Caco-2 (cell line): ENCODE results near the gene BTLA. TPM values are rescaled to one million over a fixed set of nuclear protein-coding genes. Genes with fewer than 3 reads are reported as not detected.
"Not testable (repeated sequence)": the region's sequence is repeated elsewhere in the genome, so short reads cannot be mapped to it uniquely, and the experiment has no call there.

ENCODE experiments used
- BruUV-seq: library from RNA; stranded (reverse); fragments of 400-500 nt; replicated peaks from 2 replicates; lab custom pipeline; 2021; lab: Mats Ljungman, UMichigan
- CTCF ChIA-PET: fragments of 300-600 bp; sonication (Branson Sonifier 250); formaldehyde crosslinking; loops from one replicate; lab custom pipeline; 2022; ENCODE audit warnings: antibody characterized with exemption; lab: Charles Lee
- POLR2A ChIA-PET: fragments of 300-600 bp; sonication (Branson Sonifier 250); formaldehyde crosslinking; loops from one replicate; lab custom pipeline; 2022; ENCODE audit warnings: antibody characterized with exemption; lab: Charles Lee
- DNase-seq, 2 experiments: peaks; one replicate each; pipeline versions ENCODE4 v3.0.0 to v3.0.0-alpha.2; 2020 to 2022
- H3K27me3 ChIP-seq: replicated peaks from 2 replicates; pipeline ENCODE4 v1.6.0; 2011; ENCODE audit warnings: low read length; ENCODE audit not compliant: control insufficient read depth, insufficient read depth
- H3K36me3 ChIP-seq: 2 replicates; pipeline ENCODE4 v1.5.1; 2011; ENCODE audit warnings: low read length; ENCODE audit not compliant: control insufficient read depth, insufficient read depth
- H3K4me1 ChIP-seq: fragments of 250-450 bp; sonication (Bioruptor Pico); 2 replicates; pipeline ENCODE4 v1.5.1; 2020; ENCODE audit warnings: mild to moderate bottlenecking
- H3K4me3 ChIP-seq: 2 replicates; pipeline ENCODE4 v1.5.1; 2011; ENCODE audit warnings: low read depth, mild to moderate bottlenecking, control low read depth, low read length
- H3K9me3 ChIP-seq: fragments of 250-450 bp; sonication (Bioruptor Pico); 2 replicates; pipeline ENCODE4 v1.5.1; 2020; ENCODE audit warnings: mild to moderate bottlenecking, moderate library complexity
- H3K27ac Mint-ChIP-seq: one replicate; pipeline ENCODE4 v1.8.0; 2022; ENCODE audit warnings: mixed read lengths; ENCODE audit not compliant: unreplicated experiment
- H3K27me3 Mint-ChIP-seq: one replicate; pipeline ENCODE4 v1.8.0; 2022; ENCODE audit warnings: mixed read lengths; ENCODE audit not compliant: insufficient read depth, unreplicated experiment
- H3K36me3 Mint-ChIP-seq: one replicate; pipeline ENCODE4 v1.8.0; 2022; ENCODE audit warnings: mild to moderate bottlenecking, mixed read lengths; ENCODE audit not compliant: insufficient read depth, unreplicated experiment
- H3K4me1 Mint-ChIP-seq: one replicate; pipeline ENCODE4 v1.8.0; 2022; ENCODE audit warnings: low read depth, mixed read lengths; ENCODE audit not compliant: unreplicated experiment
- H3K4me3 Mint-ChIP-seq: one replicate; pipeline ENCODE4 v1.8.0; 2022; ENCODE audit warnings: mild to moderate bottlenecking, moderate library complexity, mixed read lengths; ENCODE audit not compliant: unreplicated experiment
- H3K9me3 Mint-ChIP-seq: one replicate; pipeline ENCODE4 v1.8.0; 2022; ENCODE audit warnings: mixed read lengths; ENCODE audit not compliant: unreplicated experiment
- intact Hi-C: fragments of 100-400 bp; cut with micrococcal nuclease; formaldehyde crosslinking; loops from one replicate; pipeline ENCODE4 v1.10.0; 2022; ENCODE audit not compliant: unreplicated experiment
- total RNA-seq: library from RNA; stranded (reverse); gene quantifications from 2 replicates; pipeline ENCODE4 v1.2.3, GENCODE V29; 2022
- TF ChIP-seq, protein P1 (sequence below), 2 experiments: fragments of 200-600 bp in 1 of 2; IDR thresholded peaks; 1 replicate in 1 of 2; 2 replicates in 1 of 2; pipeline versions ENCODE4 v1.5.1 to v1.8.0; 2011 to 2022; ENCODE audit warnings: antibody characterized with exemption in 1 of 2, control low read depth in 1 of 2, inconsistent platforms in 1 of 2, low read depth in 1 of 2, low read length in 1 of 2, mild to moderate bottlenecking in 1 of 2, moderate library complexity in 1 of 2; ENCODE audit not compliant: insufficient read depth in 1 of 2, severe bottlenecking in 1 of 2, unreplicated experiment in 1 of 2

The BTLA gene
- total RNA-seq, 1 experiment from 2014 or later: not detected

- Mint-ChIP-seq H3K36me3 (no peaks in the 10 kb centered on the region), H3K27me3 (no peaks in the 10 kb centered on the region), H3K4me1 (no peaks in the 10 kb centered on the region), H3K27ac (no peak overlapping the region), H3K4me3 (no peak overlapping the region), H3K9me3 (no peaks in the 10 kb centered on the region)
- H3K4me3 ChIP-seq: no peak overlapping the region
- BruUV-seq: no TSS peak
- ChIA-PET CTCF (no interaction called here), POLR2A (no interaction called here)
- no peaks in the 10 kb centered on the region for H3K4me1 ChIP-seq
- H3K27me3 ChIP-seq: no peaks in the 10 kb centered on the region
- no peak for DNase-seq
- no peaks in the 10 kb centered on the region for H3K36me3 ChIP-seq
- TF ChIP-seq, protein P1, sequence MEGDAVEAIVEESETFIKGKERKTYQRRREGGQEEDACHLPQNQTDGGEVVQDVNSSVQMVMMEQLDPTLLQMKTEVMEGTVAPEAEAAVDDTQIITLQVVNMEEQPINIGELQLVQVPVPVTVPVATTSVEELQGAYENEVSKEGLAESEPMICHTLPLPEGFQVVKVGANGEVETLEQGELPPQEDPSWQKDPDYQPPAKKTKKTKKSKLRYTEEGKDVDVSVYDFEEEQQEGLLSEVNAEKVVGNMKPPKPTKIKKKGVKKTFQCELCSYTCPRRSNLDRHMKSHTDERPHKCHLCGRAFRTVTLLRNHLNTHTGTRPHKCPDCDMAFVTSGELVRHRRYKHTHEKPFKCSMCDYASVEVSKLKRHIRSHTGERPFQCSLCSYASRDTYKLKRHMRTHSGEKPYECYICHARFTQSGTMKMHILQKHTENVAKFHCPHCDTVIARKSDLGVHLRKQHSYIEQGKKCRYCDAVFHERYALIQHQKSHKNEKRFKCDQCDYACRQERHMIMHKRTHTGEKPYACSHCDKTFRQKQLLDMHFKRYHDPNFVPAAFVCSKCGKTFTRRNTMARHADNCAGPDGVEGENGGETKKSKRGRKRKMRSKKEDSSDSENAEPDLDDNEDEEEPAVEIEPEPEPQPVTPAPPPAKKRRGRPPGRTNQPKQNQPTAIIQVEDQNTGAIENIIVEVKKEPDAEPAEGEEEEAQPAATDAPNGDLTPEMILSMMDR (IDR thresholded peaks at IDR 0.05; ENCODE audit: insufficient read depth in 1 of 2, low read depth in 1 of 2, low read length in 1 of 2, severe bottlenecking in 1 of 2, unreplicated experiment in 1 of 2): no peak
- H3K9me3 ChIP-seq: no peaks in the 10 kb centered on the region
- intact Hi-C loops: no loop called here
Observed at GRCh38 chr3:112466020-112466419, 33.3 kb downstream of the BTLA start.

DNA sequence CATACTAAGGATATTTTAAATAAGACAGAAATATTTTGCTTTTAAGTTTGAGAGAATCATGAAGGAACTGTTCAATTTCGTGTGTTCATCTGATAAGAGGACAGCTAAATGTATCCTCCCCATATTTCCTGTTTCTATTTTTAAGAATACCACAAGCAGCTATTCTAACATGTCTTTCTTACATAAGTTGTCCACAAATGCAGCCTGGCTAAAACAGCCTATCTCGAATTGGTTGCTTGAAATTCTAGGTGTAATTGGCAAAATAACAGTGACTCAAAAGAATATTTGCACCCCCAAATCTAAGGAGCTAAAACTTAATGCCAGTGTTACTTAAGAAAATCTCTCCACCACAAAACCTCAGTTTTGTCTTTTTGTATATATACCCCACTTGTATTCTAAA, 35.0 kb downstream of the BTLA start:
- Mint-ChIP-seq H3K9me3 (no peaks in the 10 kb centered on the region), H3K27ac (no peak overlapping the region), H3K27me3 (peaks cover 4% of the 10 kb centered on the region), H3K36me3 (no peaks in the 10 kb centered on the region), H3K4me3 (no peak overlapping the region), H3K4me1 (no peaks in the 10 kb centered on the region)
- Histone ChIP-seq H3K4me1 (no peaks in the 10 kb centered on the region), H3K9me3 (no peaks in the 10 kb centered on the region), H3K4me3 (no peak overlapping the region), H3K27me3 (no peaks in the 10 kb centered on the region), H3K36me3 (no peaks in the 10 kb centered on the region)
- BruUV-seq: no TSS peak
- DNase-seq: no peak
- ChIA-PET POLR2A (no interaction called here), CTCF (no interaction called here)
- TF ChIP-seq, protein P1 (IDR thresholded peaks at IDR 0.05; ENCODE audit: insufficient read depth in 1 of 2, low read depth in 1 of 2, low read length in 1 of 2, severe bottlenecking in 1 of 2, unreplicated experiment in 1 of 2): no peak
- intact Hi-C loops: no loop called here

DNA sequence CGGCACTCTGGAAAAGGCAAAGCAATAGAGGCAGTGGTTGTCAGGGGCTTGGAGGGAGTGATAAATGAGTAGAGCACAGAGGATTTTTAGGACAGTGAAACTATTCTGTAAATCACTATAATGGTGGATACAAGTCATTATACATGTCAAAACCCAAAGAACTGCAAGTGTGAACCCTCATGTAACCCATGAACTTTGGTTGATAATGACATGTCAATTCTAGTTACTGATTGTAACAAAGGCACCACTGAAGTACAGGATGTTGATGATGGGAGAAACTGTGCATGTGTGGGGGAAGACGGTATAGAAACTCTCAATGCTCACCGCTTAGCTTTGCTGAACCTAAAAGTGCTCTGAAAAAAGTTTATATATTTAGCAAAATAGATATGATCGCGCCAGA, 36.0 kb downstream of the BTLA start:
- no peak overlapping the region for H3K4me3 Mint-ChIP-seq
- BruUV-seq: no TSS peak
- TF ChIP-seq, protein P1 (IDR thresholded peaks at IDR 0.05; ENCODE audit: insufficient read depth in 1 of 2, low read depth in 1 of 2, low read length in 1 of 2, severe bottlenecking in 1 of 2, unreplicated experiment in 1 of 2): no peak
- Histone ChIP-seq H3K9me3 (no peaks in the 10 kb centered on the region), H3K4me3 (no peak overlapping the region), H3K27me3 (no peaks in the 10 kb centered on the region), H3K36me3 (no peaks in the 10 kb centered on the region), H3K4me1 (no peaks in the 10 kb centered on the region)
- H3K4me1 Mint-ChIP-seq: no peaks in the 10 kb centered on the region
- ChIA-PET POLR2A (no interaction called here), CTCF (no interaction called here)
- peaks cover 7% of the 10 kb centered on the region for H3K27me3 Mint-ChIP-seq
- DNase-seq: no peak
- no peaks in the 10 kb centered on the region for H3K9me3 Mint-ChIP-seq
- H3K36me3 Mint-ChIP-seq: no peaks in the 10 kb centered on the region
- no peak overlapping the region for H3K27ac Mint-ChIP-seq
- intact Hi-C loops: no loop called here

DNA sequence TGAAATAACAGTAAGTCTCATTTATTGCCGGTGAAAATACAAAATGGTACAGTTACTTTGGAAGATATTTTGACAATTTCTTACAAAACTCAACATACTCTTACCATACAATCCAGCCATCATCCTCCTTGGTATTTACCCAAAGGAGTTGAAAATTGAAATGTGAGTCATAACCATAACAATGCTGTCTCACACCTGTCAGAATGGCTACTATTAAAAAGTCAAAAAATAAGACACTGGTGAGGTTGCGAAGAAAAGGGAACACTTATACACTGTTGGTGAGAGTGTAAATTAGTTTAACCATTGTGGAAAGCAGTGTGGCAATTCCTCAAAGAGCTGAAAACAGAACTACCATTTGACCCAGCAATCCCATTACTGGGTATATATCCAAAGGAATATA, 37.5 kb downstream of the BTLA start:
- H3K4me3 Mint-ChIP-seq, H3K4me1 ChIP-seq, H3K27me3 Mint-ChIP-seq, H3K27ac Mint-ChIP-seq, H3K4me3 ChIP-seq, CTCF ChIA-PET, H3K27me3 ChIP-seq, H3K9me3 ChIP-seq, intact Hi-C loops, DNase-seq, H3K9me3 Mint-ChIP-seq, BruUV-seq, H3K4me1 Mint-ChIP-seq, POLR2A ChIA-PET, H3K36me3 ChIP-seq, H3K36me3 Mint-ChIP-seq: not testable (repeated sequence)
